A549 (cell line): Measurements from ENCODE around the gene CHST6.

Experiments
- CEBPB ChIP-seq, 2 experiments: fragments of >200 bp in 1 of 2; sonication (Bioruptor Twin) in 1 of 2; formaldehyde crosslinking in 1 of 2; IDR thresholded peaks; 2 replicates each; pipeline ENCODE4 v1.6.1; 2012 to 2016
- ZFP36 ChIP-seq: fragments of 450-650 bp; IDR thresholded peaks from 2 replicates; pipeline ENCODE4 v1.6.1; 2014; ENCODE audit warnings: borderline replicate concordance; ENCODE audit not compliant: partially characterized antibody
- TF ChIP-seq, protein P1 (sequence below): fragments of >200 bp; sonication (Bioruptor Twin); formaldehyde crosslinking; IDR thresholded peaks from 3 replicates; pipeline ENCODE4 v1.5.1; 2016

DNA sequence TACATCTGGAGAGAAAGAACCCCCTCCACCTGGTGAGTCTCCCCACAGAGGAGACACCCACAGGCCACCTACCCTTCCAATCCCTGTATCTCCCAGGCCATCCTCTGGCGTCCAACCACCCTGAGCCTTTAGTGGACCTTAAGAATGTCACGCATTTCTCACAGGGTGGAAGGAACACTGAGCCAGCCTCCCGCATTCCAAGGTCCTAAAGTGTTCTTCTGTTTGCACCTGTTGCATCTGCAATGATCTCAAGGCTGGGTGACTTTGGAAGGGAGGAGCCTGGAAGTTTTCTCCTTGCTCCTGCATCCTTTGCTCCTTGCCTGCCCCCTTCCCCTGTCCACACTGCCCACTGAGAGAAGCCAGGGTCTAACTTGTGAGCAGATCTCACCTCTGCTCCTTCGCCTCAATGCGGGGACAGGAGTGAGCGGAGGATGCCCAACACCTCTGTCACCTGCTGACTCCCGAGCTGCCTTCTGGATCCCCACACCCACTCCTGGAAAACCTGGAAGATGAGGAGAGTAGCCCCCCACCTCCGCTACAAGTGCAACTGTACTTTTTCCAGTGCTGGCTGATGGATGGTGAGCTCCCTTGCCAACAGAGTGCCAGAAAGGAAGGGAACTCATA lies 37.0 kb upstream of the CHST6 start:
- TF ChIP-seq ZFP36 (no peak), CEBPB (IDR thresholded peaks at IDR 0.05) (no peak)
- TF ChIP-seq, protein P1, sequence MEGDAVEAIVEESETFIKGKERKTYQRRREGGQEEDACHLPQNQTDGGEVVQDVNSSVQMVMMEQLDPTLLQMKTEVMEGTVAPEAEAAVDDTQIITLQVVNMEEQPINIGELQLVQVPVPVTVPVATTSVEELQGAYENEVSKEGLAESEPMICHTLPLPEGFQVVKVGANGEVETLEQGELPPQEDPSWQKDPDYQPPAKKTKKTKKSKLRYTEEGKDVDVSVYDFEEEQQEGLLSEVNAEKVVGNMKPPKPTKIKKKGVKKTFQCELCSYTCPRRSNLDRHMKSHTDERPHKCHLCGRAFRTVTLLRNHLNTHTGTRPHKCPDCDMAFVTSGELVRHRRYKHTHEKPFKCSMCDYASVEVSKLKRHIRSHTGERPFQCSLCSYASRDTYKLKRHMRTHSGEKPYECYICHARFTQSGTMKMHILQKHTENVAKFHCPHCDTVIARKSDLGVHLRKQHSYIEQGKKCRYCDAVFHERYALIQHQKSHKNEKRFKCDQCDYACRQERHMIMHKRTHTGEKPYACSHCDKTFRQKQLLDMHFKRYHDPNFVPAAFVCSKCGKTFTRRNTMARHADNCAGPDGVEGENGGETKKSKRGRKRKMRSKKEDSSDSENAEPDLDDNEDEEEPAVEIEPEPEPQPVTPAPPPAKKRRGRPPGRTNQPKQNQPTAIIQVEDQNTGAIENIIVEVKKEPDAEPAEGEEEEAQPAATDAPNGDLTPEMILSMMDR: no peak
